Right atrium auricular region (tissue), 2 donors: ENCODE measurements around the gene CMTM2. TPM values are rescaled to one million over a fixed set of nuclear protein-coding genes. Genes with fewer than 3 reads are reported as not detected.
"Not testable (repeated sequence)": the region's sequence is repeated elsewhere in the genome, so short reads cannot be mapped to it uniquely, and the experiment has no call there.

Source experiments
- DNase-seq: peaks from one replicate; pipeline ENCODE4 v3.0.0-alpha.2; 2019; ENCODE audit warnings: low spot score
- H3K27ac ChIP-seq, 2 donors: fragments of 200-600 bp; sonication (generic); 1 replicate in 1 of 2; 2 replicates in 1 of 2; pipeline ENCODE4 v1.5.1; 2016 to 2019
- H3K27me3 ChIP-seq, 2 donors: fragments of 200-600 bp; sonication (generic); one replicate each; pipeline versions ENCODE4 v1.5.1 to v1.6.0; 2017 to 2019
- H3K36me3 ChIP-seq: fragments of 200-600 bp; sonication (generic); one replicate; pipeline ENCODE4 v1.5.1; 2016
- H3K4me1 ChIP-seq, 2 donors: fragments of 200-600 bp; sonication (generic); one replicate each; pipeline versions ENCODE4 v1.5.1 to v1.6.0; 2017 to 2019
- H3K4me3 ChIP-seq, 2 donors: fragments of 200-600 bp; sonication (generic); 1 replicate in 1 of 2; 2 replicates in 1 of 2; pipeline ENCODE4 v1.5.1; 2017 to 2019; ENCODE audit warnings: mild to moderate bottlenecking in 1 of 2, moderate library complexity in 1 of 2
- H3K9me3 ChIP-seq, 2 donors: fragments of 200-600 bp; sonication (generic); one replicate each; pipeline ENCODE4 v1.5.1; 2019
- total RNA-seq, 2 donors: library from RNA; depleted of rRNA; stranded (reverse); fragments of >200 nt; gene quantifications; one replicate each; pipeline ENCODE4 v1.1.0, GENCODE V29; 2016
- TF ChIP-seq, protein P1 (sequence below), 2 donors: fragments of 200-600 bp; sonication (generic); IDR thresholded peaks; one replicate each; pipeline ENCODE4 v1.5.1; 2019; ENCODE audit warnings: antibody characterized with exemption in 2 of 2

Gene CMTM2
- total RNA-seq, 2 donors from 2014 or later: not detected

DNA sequence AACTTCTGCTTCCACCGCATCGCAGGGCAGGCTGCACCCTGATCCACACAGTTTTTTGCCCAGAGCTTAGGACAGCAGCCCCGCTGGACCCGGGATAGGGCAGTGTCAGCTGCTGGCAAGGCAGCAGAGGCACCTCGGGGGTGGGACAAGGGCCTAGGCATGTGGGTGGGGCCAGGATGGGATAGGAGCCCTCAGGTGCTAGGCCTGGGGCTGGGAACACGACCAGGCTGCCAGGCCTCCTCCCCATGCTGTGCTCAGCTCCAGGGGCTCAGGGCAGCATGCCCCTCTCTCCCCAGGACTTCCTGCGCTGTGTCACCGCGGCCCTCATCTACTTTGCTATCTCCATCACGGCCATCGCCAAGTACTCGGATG, 29.9 kb downstream of the CMTM2 start:
- H3K4me1 ChIP-seq: peaks cover 3 to 29% of the 10 kb centered on the region in 2 donors
- DNase-seq: no peak
- H3K9me3 ChIP-seq: no peaks in the 10 kb centered on the region
- H3K4me3 ChIP-seq: no peak overlapping the region
- no peaks in the 10 kb centered on the region for H3K27me3 ChIP-seq
- H3K27ac ChIP-seq: peak overlapping the region in 1 of 2 donors; percentile 40
- peaks cover 50% of the 10 kb centered on the region for H3K36me3 ChIP-seq
- TF ChIP-seq, protein P1, sequence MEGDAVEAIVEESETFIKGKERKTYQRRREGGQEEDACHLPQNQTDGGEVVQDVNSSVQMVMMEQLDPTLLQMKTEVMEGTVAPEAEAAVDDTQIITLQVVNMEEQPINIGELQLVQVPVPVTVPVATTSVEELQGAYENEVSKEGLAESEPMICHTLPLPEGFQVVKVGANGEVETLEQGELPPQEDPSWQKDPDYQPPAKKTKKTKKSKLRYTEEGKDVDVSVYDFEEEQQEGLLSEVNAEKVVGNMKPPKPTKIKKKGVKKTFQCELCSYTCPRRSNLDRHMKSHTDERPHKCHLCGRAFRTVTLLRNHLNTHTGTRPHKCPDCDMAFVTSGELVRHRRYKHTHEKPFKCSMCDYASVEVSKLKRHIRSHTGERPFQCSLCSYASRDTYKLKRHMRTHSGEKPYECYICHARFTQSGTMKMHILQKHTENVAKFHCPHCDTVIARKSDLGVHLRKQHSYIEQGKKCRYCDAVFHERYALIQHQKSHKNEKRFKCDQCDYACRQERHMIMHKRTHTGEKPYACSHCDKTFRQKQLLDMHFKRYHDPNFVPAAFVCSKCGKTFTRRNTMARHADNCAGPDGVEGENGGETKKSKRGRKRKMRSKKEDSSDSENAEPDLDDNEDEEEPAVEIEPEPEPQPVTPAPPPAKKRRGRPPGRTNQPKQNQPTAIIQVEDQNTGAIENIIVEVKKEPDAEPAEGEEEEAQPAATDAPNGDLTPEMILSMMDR (IDR thresholded peaks at IDR 0.05): no peak

DNA sequence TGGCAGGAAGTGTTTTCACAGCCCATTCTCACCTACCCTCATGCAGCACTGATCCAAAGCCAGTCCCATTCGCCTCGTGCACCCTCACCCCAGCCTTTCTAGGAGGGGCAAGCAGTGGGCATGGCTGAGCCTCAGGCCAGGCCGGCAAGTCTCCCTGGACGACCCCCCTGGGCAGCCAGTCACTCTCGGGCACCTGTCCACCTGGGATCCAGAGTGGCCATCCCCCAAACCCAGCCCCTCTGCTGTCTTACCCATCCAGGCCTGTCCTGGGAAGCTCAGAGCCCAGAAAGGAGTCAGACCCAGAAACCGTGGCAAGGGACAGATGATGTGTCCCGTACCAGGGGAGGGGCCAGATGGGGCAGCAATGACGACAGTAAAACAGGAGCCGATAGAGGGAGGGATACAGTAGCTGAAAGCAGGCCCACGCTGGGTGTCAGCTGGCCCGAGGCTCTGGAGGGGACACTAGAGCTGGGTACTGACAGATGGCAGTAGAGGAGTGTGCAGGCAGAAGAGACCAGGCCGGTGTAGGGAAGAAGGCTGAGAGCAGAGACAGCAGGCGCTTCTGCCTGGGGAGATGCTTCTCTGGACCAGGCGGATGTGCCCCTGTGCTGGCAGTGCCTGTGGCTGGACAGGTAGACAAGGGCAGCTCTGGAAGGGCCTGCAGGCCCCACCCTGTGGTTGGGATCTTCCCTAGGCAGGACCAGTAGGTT, 31.0 kb downstream of the CMTM2 start:
- DNase-seq: no peak
- Histone ChIP-seq H3K27me3 (no peaks in the 10 kb centered on the region), H3K36me3 (peaks cover 50% of the 10 kb centered on the region), H3K4me1 (peaks cover 3 to 26% of the 10 kb centered on the region in 2 donors), H3K9me3 (no peaks in the 10 kb centered on the region), H3K27ac (no peak overlapping the region), H3K4me3 (no peak overlapping the region)
- TF ChIP-seq, protein P1 (IDR thresholded peaks at IDR 0.05): no peak

DNA sequence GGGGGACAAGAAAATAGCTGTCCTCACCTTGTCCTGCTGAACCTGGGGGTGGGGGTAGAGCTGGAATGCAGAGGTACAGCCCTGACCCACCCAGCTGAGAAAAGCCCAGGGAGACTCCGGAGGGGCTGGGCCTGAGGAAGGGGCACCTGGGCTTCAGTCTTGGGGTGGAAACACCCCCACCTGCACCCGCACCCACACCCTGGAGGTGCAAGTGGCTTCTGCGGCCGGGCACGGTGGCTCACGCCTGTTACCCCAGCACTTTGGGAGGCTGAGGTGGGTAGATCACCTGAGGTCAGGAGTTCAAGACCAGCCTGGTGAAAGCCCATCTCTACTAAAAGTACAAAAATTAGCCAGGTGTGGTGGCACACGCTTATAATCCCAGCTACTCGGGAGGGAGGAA, 32.6 kb downstream of the CMTM2 start:
- H3K4me3 ChIP-seq, H3K27ac ChIP-seq, DNase-seq, H3K9me3 ChIP-seq, H3K27me3 ChIP-seq: not testable (repeated sequence)
- Histone ChIP-seq H3K36me3 (peaks cover 50% of the 10 kb centered on the region), H3K4me1 (peaks cover 3 to 13% of the 10 kb centered on the region in 2 donors)

DNA sequence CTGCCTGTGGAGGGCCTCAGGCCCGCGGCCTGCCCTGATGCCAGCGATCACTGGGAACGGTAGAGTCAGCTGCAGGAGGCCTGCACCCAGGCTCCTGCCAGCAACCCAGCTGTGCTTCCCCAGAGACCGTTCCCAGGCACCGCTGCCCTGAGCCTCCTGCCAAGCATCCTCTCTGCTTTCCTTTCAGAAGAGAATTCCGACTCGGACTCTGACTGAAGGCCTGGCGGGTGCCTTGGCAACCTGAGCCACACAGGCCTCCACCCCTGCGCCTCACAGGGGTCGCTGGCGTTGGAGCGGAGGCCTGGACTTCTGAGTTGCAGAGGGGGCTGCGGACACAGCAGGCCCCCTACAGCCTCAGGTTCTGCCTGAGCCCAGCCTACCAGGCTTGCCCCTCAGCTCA, 33.2 kb downstream of the CMTM2 start:
- H3K27me3 ChIP-seq: no peaks in the 10 kb centered on the region
- peaks cover 50% of the 10 kb centered on the region for H3K36me3 ChIP-seq
- TF ChIP-seq, protein P1 (IDR thresholded peaks at IDR 0.05): no peak
- no peak overlapping the region for H3K4me3 ChIP-seq
- no peak overlapping the region for H3K27ac ChIP-seq
- peaks cover 3 to 13% of the 10 kb centered on the region in 2 donors for H3K4me1 ChIP-seq
- no peak for DNase-seq
- H3K9me3 ChIP-seq: no peaks in the 10 kb centered on the region

DNA sequence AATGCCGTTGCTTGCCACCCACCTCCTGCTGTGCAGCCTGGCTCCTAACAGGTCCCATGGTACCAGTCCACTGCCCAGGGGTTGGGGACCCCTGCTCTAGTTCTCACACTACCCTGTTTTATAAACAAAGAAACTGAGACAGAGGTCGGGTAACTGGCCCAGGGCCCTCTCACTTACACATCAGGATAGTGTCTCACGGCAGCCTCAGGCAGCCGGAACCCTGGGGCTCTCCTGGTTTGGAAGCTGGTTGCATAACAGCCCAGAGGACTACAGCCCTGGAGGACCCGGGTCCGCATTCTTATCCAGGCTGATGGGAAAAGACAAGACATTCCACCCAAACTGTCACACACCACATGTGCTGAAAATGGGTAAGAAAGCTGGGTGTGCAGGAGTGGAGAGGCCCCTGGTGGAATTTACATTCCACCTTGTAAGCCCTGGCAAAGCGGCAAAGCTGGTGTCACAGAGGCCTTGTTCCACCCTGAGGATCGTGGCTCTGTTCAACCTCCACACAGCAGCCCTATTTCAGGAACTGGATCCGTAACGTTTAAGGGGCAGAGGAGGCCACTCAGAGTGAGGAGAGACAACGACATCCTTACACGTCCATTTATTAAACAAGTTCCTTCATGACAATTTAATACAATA, 35.0 kb downstream of the CMTM2 start:
- Histone ChIP-seq H3K36me3 (peaks cover 45% of the 10 kb centered on the region), H3K4me1 (no peaks in the 10 kb centered on the region), H3K4me3 (no peak overlapping the region), H3K9me3 (no peaks in the 10 kb centered on the region), H3K27ac (no peak overlapping the region), H3K27me3 (no peaks in the 10 kb centered on the region)
- no peak for DNase-seq
- TF ChIP-seq, protein P1 (IDR thresholded peaks at IDR 0.05): no peak

DNA sequence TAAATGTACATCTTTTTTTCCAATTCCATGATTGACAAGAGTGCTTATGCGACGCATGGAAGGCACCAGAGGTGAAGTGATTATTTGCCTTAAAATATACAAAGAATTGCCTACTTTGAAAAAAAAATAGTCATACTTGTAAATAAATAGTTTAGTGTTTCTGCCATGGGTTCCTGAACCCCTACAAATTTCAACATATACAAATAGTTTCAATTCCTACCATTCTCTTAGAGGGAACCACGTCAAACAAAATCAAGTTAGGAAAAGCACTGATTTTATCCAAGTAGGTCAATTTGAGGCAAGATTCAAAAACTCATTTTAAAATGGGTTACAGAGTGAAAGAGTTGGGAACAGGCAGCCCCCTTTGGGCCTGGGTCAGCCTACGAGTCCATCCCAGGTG, 36.9 kb downstream of the CMTM2 start:
- H3K36me3 ChIP-seq: peaks cover 28% of the 10 kb centered on the region
- TF ChIP-seq, protein P1 (IDR thresholded peaks at IDR 0.05): no peak
- H3K9me3 ChIP-seq: no peaks in the 10 kb centered on the region
- no peak overlapping the region for H3K4me3 ChIP-seq
- no peak for DNase-seq
- peaks cover 0 to 5% of the 10 kb centered on the region in 2 donors for H3K4me1 ChIP-seq
- no peak overlapping the region for H3K27ac ChIP-seq
- no peaks in the 10 kb centered on the region for H3K27me3 ChIP-seq
